WERI-Rb-1 (cell line): ENCODE results near the gene ZNF391.

ENCODE experiments used
- DNase-seq: peaks from one replicate; pipeline ENCODE4 v3.0.0-alpha.2; 2020
- H3K27ac ChIP-seq: fragments of 250-450 bp; sonication (Bioruptor Pico); 2 replicates; pipeline ENCODE4 v1.5.1; 2020; ENCODE audit warnings: mild to moderate bottlenecking, moderate library complexity
- H3K27me3 ChIP-seq: fragments of 250-450 bp; sonication (Bioruptor Pico); 2 replicates; pipeline ENCODE4 v1.5.1; 2021; ENCODE audit warnings: mild to moderate bottlenecking, low read depth, moderate library complexity; ENCODE audit not compliant: insufficient read depth, severe bottlenecking
- H3K36me3 ChIP-seq: fragments of 250-450 bp; sonication (Bioruptor Pico); 2 replicates; pipeline ENCODE4 v1.5.1; 2020; ENCODE audit warnings: mild to moderate bottlenecking, moderate library complexity
- H3K4me3 ChIP-seq: 2 replicates; pipeline ENCODE4 v1.5.1; 2011; ENCODE audit warnings: low read depth, mild to moderate bottlenecking, control low read depth, low read length
- H3K9me3 ChIP-seq: fragments of 250-450 bp; sonication (Bioruptor Pico); 2 replicates; pipeline ENCODE4 v1.5.1; 2021; ENCODE audit warnings: mild to moderate bottlenecking, moderate library complexity; ENCODE audit not compliant: severe bottlenecking
- TF ChIP-seq, protein P1 (sequence below): IDR thresholded peaks from 2 replicates; pipeline ENCODE4 v1.5.1; 2011; ENCODE audit warnings: low read depth, mild to moderate bottlenecking, control low read depth, inconsistent platforms, low read length

ZNF391 gene

GRCh38 chr6:27392623-27393022 lies 4.1 kb downstream of the ZNF391 start:
- TF ChIP-seq, protein P1, sequence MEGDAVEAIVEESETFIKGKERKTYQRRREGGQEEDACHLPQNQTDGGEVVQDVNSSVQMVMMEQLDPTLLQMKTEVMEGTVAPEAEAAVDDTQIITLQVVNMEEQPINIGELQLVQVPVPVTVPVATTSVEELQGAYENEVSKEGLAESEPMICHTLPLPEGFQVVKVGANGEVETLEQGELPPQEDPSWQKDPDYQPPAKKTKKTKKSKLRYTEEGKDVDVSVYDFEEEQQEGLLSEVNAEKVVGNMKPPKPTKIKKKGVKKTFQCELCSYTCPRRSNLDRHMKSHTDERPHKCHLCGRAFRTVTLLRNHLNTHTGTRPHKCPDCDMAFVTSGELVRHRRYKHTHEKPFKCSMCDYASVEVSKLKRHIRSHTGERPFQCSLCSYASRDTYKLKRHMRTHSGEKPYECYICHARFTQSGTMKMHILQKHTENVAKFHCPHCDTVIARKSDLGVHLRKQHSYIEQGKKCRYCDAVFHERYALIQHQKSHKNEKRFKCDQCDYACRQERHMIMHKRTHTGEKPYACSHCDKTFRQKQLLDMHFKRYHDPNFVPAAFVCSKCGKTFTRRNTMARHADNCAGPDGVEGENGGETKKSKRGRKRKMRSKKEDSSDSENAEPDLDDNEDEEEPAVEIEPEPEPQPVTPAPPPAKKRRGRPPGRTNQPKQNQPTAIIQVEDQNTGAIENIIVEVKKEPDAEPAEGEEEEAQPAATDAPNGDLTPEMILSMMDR: no peak
- no peak for DNase-seq
- H3K27me3 ChIP-seq: peaks cover 77% of the 10 kb centered on the region
- no peaks in the 10 kb centered on the region for H3K36me3 ChIP-seq
- H3K4me3 ChIP-seq: no peak overlapping the region
- H3K27ac ChIP-seq: no peak overlapping the region
- peaks cover 13% of the 10 kb centered on the region for H3K9me3 ChIP-seq

GRCh38 chr6:27394073-27394472 lies 5.5 kb downstream of the ZNF391 start:
- H3K4me3 ChIP-seq: no peak overlapping the region
- H3K36me3 ChIP-seq: no peaks in the 10 kb centered on the region
- H3K27ac ChIP-seq: no peak overlapping the region
- H3K9me3 ChIP-seq: peaks cover 14% of the 10 kb centered on the region
- TF ChIP-seq, protein P1: no peak
- H3K27me3 ChIP-seq: peaks cover 75% of the 10 kb centered on the region
- DNase-seq: no peak

- H3K4me3 ChIP-seq: no peak overlapping the region
- peaks cover 94% of the 10 kb centered on the region for H3K27me3 ChIP-seq
- H3K36me3 ChIP-seq: no peaks in the 10 kb centered on the region
- no peak for DNase-seq
- no peak overlapping the region for H3K27ac ChIP-seq
- TF ChIP-seq, protein P1: no peak
- H3K9me3 ChIP-seq: peaks cover 49% of the 10 kb centered on the region
Measured at GRCh38 chr6:27400877-27401642, 12.5 kb downstream of the ZNF391 start.

DNA sequence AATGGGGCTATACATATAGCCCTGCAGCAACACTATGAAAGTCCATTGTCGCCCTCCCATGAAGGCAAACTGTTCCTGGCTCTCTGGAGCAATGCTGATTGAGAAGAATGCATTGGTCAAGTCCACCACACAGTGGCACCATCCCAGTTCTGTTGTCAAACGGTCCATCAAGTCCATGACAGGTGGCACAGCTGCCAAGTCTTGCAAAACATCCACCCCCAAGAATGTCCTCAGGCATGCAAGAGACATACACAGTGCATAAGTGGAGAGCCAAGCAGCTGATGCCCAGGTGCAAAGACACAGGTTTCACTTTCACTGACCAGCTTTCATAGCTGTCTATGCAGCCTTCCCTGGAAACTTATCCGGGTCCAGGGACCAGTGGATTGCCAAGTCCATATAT lies 17.5 kb downstream of the ZNF391 start:
- Histone ChIP-seq H3K27ac (no peak overlapping the region), H3K27me3 (peaks cover 95% of the 10 kb centered on the region), H3K4me3 (no peak overlapping the region), H3K36me3 (no peaks in the 10 kb centered on the region), H3K9me3 (peaks cover 29% of the 10 kb centered on the region)
- TF ChIP-seq, protein P1: no peak
- DNase-seq: no peak

DNA sequence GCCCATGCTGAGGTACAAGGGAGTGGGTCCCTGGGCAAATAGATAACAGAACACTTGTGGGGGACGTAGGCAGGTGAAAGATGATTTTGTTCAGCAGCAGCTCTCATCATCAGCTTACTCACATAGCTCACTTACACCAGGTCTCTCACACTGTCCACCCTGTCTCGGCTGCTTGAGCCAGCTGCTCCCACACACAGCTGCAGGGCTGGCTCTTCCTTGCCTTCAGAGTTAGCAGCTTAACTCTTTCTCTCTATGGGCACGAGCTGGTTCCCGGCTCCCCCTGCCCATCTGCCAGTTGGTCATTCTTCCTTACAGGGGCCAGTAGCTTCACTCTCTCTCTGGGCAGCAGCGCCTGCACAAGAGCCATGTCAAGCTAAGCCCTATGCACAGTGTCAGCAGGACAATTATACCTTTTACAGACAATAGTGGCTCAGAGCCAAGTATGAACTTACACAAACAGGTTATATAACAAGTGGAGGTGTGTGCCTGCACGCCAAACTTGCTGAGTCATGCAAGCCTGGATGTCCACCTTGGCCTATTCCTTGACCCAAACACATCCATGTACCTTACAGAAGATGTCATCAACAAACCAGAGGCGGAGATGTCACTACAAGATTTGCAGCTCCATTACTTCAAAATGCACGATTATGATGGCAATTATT lies 18.7 kb downstream of the ZNF391 start:
- no peak overlapping the region for H3K27ac ChIP-seq
- H3K4me3 ChIP-seq: no peak overlapping the region
- H3K36me3 ChIP-seq: no peaks in the 10 kb centered on the region
- DNase-seq: no peak
- TF ChIP-seq, protein P1: no peak
- peaks cover 19% of the 10 kb centered on the region for H3K9me3 ChIP-seq
- H3K27me3 ChIP-seq: peaks cover 95% of the 10 kb centered on the region
